LNCAP (cell line): ENCODE results near the gene SPAG9.

ENCODE experiments used
- CTCF ChIP-seq: fragments of 450-650 bp; IDR thresholded peaks from 2 replicates; pipeline ENCODE4 v1.5.1; 2017; ENCODE audit warnings: mild to moderate bottlenecking

SPAG9 gene

GRCh38 chr17:50966163-50966666 lies 154.5 kb downstream of the SPAG9 start:
- TF ChIP-seq CTCF = no peak

- no peak for TF ChIP-seq CTCF
Observed at GRCh38 chr17:50963139-50963538, 157.5 kb downstream of the SPAG9 start.

- no peak for TF ChIP-seq CTCF
Observed at GRCh38 chr17:50961282-50962220, 159.1 kb downstream of the SPAG9 start.

- TF ChIP-seq CTCF = no peak
Observed at GRCh38 chr17:50959341-50959740, 161.3 kb downstream of the SPAG9 start.

- no peak for TF ChIP-seq CTCF
Observed at GRCh38 chr17:50957600-50958575, 162.8 kb downstream of the SPAG9 start.

GRCh38 chr17:50956750-50957523 lies 163.7 kb downstream of the SPAG9 start:
- peak; percentile 72 for TF ChIP-seq CTCF

GRCh38 chr17:50956409-50956749 lies 164.3 kb downstream of the SPAG9 start:
- TF ChIP-seq CTCF = no peak
